Large intestine (tissue), 3 donors: ENCODE measurements around the gene LMOD2. TPM values are rescaled to one million over a fixed set of nuclear protein-coding genes. Genes with fewer than 3 reads are reported as not detected.

Experiments used
- DNase-seq, 2 donors: peaks; one replicate each; pipeline versions ENCODE4 v3.0.0 to v3.0.0-alpha.2; 2013
- H3K27ac ChIP-seq: one replicate; pipeline ENCODE4 v1.5.1; 2013; ENCODE audit warnings: low read length
- H3K27me3 ChIP-seq: 2 replicates; pipeline ENCODE4 v1.6.1; 2013; ENCODE audit warnings: low read length; ENCODE audit not compliant: control insufficient read depth, insufficient read depth
- H3K36me3 ChIP-seq: 2 replicates; pipeline ENCODE4 v1.6.1; 2013; ENCODE audit warnings: low read length; ENCODE audit not compliant: control insufficient read depth, insufficient read depth
- H3K4me1 ChIP-seq: one replicate; pipeline ENCODE4 v1.6.1; 2013; ENCODE audit warnings: low read length; ENCODE audit not compliant: control insufficient read depth, insufficient read depth
- H3K4me3 ChIP-seq: one replicate; pipeline ENCODE4 v1.5.1; 2013; ENCODE audit warnings: low read length
- H3K9me3 ChIP-seq: one replicate; pipeline ENCODE4 v1.6.1; 2013; ENCODE audit warnings: mild to moderate bottlenecking, low read depth, low read length, moderate library complexity; ENCODE audit not compliant: control insufficient read depth
- WGBS: methylation state at CpG from one replicate; pipeline ENCODE4 v1.1.5; 2013; ENCODE audit warnings: low lambda C conversion rate; ENCODE audit not compliant: insufficient coverage; 5-methylcytosine and 5-hydroxymethylcytosine counted together
- polyA plus RNA-seq: library from polyadenylated mRNA; unstranded; fragments of 120-200 nt; gene quantifications from one replicate; pipeline ENCODE4 v1.2.1, GENCODE V29; 2013

The LMOD2 gene
- polyA plus RNA-seq, 1 donor = 0.24 TPM

DNA sequence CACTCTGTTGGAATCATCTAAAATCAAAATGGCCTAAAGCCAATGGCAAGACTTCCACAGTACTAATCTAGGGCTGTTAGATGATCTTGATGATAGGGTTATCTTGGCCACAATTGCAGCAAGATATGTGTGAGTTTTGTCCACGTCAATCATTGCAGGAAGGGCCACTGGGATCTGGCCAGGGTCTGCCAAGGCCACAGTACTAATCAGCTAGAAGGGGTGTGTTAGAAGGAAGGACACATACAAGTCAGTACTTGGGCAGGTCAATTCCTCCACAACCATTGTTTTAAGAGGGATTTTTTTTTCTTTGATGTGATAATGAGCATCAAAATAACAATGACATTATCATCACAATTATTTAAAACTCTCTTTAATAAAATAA is 1.6 kb downstream of the LMOD2 start:
- no peak for DNase-seq
- Histone ChIP-seq H3K36me3 (no peaks in the 10 kb centered on the region), H3K4me3 (no peak overlapping the region), H3K4me1 (no peaks in the 10 kb centered on the region), H3K9me3 (no peaks in the 10 kb centered on the region), H3K27me3 (peaks cover 2% of the 10 kb centered on the region), H3K27ac (no peak overlapping the region)
- WGBS = no CpG with 5 or more reads among the region's 1 CpG

GRCh38 chr7:123658023-123658422 is 2.4 kb downstream of the LMOD2 start:
- H3K4me1 ChIP-seq = no peaks in the 10 kb centered on the region
- H3K4me3 ChIP-seq = no peak overlapping the region
- peaks cover 2% of the 10 kb centered on the region for H3K27me3 ChIP-seq
- H3K36me3 ChIP-seq = no peaks in the 10 kb centered on the region
- no peak overlapping the region for H3K27ac ChIP-seq
- no CpG with 5 or more reads among the region's 6 CpGs for WGBS
- peak; percentile 33 to 72 for DNase-seq
- H3K9me3 ChIP-seq = peaks cover 2% of the 10 kb centered on the region

DNA sequence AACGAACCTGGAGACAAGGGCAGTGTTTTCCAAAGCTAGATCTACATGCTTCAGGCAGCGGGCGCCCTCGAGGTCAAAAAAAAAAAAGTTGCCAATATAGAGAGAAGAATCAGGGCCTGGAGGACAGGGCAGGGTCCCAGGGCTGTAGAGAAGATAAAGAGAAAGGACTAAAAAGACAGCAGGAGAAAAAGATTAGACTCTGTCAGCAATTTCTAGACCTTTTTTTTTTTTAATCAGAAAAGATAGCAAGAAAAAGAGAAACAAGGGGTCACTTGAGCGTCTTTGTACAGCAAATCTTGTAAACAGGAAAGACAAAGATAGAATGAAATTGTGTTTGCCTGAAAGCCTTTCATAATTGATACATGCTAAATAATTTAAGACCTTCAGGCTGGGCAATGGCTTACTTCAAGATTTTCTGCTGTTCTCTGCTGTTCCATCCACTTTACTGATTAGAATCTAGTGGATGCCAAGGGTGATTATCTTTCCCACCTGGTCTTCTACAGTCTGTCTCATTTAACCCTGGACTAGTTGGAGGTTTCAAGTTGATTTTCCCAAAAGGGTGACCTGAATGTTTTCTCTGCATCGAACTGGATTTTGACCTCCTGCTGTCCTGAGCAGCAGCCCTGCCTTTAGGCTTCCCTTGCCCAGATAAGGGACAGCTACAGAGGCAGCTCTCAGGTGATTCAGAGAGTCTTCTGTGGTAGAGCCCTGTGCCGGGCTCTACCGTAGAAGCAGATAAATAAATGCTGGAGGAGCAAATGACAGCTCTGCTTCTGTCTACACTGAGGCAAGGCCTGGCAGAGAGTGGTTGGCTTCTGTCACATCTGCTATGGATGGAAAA is 5.1 kb downstream of the LMOD2 start:
- Histone ChIP-seq H3K27ac (no peak overlapping the region), H3K9me3 (peaks cover 2% of the 10 kb centered on the region), H3K4me1 (peaks cover 1% of the 10 kb centered on the region), H3K36me3 (no peaks in the 10 kb centered on the region), H3K27me3 (peaks cover 2% of the 10 kb centered on the region), H3K4me3 (no peak overlapping the region)
- 80% methylated on average over 4 of the region's 8 CpGs for WGBS
- no peak for DNase-seq

- 100% methylated on average over 1 of the region's 1 CpG for WGBS
- DNase-seq = no peak
- H3K36me3 ChIP-seq = no peaks in the 10 kb centered on the region
These were observed 6.1 kb downstream of the LMOD2 start for GRCh38 chr7:123661765-123662164.

DNA sequence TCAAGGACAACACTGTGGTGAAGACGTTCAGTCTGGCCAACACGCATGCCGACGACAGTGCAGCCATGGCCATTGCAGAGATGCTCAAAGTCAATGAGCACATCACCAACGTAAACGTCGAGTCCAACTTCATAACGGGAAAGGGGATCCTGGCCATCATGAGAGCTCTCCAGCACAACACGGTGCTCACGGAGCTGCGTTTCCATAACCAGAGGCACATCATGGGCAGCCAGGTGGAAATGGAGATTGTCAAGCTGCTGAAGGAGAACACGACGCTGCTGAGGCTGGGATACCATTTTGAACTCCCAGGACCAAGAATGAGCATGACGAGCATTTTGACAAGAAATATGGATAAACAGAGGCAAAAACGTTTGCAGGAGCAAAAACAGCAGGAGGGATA is 6.6 kb downstream of the LMOD2 start:
- peaks cover 2% of the 10 kb centered on the region for H3K27me3 ChIP-seq
- no peak overlapping the region for H3K27ac ChIP-seq
- WGBS = 94% methylated on average over 3 of the region's 15 CpGs
- H3K36me3 ChIP-seq = no peaks in the 10 kb centered on the region
- H3K4me1 ChIP-seq = peaks cover 4% of the 10 kb centered on the region
- peaks cover 2% of the 10 kb centered on the region for H3K9me3 ChIP-seq
- no peak for DNase-seq
- H3K4me3 ChIP-seq = no peak overlapping the region

More at GRCh38 chr7:123661765-123662164, 6.1 kb downstream of the LMOD2 start:
- Histone ChIP-seq H3K4me3 (no peak overlapping the region), H3K27ac (no peak overlapping the region), H3K27me3 (peaks cover 2% of the 10 kb centered on the region), H3K9me3 (peaks cover 2% of the 10 kb centered on the region), H3K4me1 (peaks cover 4% of the 10 kb centered on the region)

DNA sequence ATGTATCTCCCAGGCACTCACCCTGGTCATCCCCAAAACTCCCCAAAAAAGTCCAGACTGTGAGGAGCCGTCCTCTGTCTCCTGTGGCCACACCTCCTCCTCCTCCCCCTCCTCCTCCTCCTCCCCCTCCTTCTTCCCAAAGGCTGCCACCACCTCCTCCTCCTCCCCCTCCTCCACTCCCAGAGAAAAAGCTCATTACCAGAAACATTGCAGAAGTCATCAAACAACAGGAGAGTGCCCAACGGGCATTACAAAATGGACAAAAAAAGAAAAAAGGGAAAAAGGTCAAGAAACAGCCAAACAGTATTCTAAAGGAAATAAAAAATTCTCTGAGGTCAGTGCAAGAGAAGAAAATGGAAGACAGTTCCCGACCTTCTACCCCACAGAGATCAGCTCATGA is 7.1 kb downstream of the LMOD2 start:
- H3K4me1 ChIP-seq = peaks cover 4% of the 10 kb centered on the region
- H3K9me3 ChIP-seq = peaks cover 2% of the 10 kb centered on the region
- no peak overlapping the region for H3K27ac ChIP-seq
- 83% methylated on average over 1 of the region's 3 CpGs for WGBS
- no peaks in the 10 kb centered on the region for H3K36me3 ChIP-seq
- H3K27me3 ChIP-seq = peaks cover 2% of the 10 kb centered on the region
- no peak for DNase-seq
- H3K4me3 ChIP-seq = no peak overlapping the region

DNA sequence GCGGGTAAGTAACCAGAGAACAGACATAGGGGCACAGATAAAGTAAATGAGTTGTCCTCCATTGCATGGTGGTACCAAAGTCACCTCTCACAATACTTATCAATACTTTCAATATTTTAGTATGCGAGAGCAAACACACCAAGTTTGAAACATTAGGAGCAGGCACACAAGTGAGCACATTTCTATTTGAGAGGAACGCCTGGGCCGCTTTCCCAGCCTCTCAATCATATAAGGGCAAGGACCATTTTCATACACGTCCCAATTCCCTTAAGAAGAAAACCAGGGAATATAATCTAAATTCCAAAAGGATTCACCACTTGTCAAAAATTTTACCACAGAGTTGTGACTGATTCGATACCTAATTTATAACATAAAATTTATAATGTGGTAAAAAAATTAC is 7.5 kb downstream of the LMOD2 start:
- Histone ChIP-seq H3K27ac (no peak overlapping the region), H3K9me3 (peaks cover 2% of the 10 kb centered on the region), H3K36me3 (no peaks in the 10 kb centered on the region), H3K4me3 (no peak overlapping the region), H3K4me1 (peaks cover 4% of the 10 kb centered on the region), H3K27me3 (peaks cover 2% of the 10 kb centered on the region)
- WGBS = 100% methylated on average over 1 of the region's 6 CpGs
- no peak for DNase-seq

DNA sequence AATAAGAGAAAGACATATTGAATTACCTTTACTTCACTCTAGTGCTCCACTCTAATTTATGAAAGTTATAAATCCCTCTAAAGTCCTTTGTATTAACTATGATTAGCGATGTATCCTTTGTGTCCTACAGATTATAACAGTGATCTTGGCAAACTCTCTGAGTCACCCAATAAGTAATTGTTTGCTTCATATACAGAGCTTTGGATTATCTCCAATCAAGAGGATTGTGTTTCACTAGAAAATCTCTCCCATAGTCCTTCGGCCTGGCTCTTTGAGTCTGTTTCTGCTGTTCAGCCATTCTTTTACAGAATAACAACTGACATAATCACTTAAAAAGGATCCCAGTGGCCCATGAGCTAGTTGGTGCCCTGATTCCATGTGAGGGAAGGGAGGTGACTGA is 9.5 kb downstream of the LMOD2 start:
- H3K9me3 ChIP-seq = peaks cover 2% of the 10 kb centered on the region
- 80% methylated on average over 1 of the region's 2 CpGs for WGBS
- H3K27ac ChIP-seq = no peak overlapping the region
- H3K4me1 ChIP-seq = peaks cover 4% of the 10 kb centered on the region
- DNase-seq = no peak
- no peaks in the 10 kb centered on the region for H3K27me3 ChIP-seq
- no peak overlapping the region for H3K4me3 ChIP-seq
- no peaks in the 10 kb centered on the region for H3K36me3 ChIP-seq

DNA sequence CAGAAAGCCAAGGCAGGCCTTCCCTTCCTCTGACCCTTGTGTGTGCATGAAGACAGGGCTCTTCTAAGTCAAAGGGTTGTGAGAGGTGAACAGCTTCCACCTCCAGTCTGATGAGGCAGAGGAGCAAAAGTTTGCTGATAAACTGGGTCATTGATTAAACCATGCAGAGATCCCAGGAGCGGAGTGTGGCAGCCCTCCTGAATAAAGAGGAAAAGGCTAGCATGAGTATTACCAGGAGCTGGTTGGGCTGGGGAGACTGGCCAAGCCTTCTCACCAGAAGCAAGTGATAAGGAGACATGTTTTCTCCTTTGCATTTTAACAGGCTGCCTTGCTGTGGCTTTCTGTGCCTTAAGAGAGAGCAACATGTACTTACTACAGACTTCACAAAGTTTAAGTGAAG is 10.2 kb downstream of the LMOD2 start:
- no peak overlapping the region for H3K4me3 ChIP-seq
- H3K27me3 ChIP-seq = no peaks in the 10 kb centered on the region
- no CpG with 5 or more reads among the region's 1 CpG for WGBS
- H3K36me3 ChIP-seq = no peaks in the 10 kb centered on the region
- H3K4me1 ChIP-seq = peaks cover 4% of the 10 kb centered on the region
- H3K27ac ChIP-seq = no peak overlapping the region
- H3K9me3 ChIP-seq = peaks cover 2% of the 10 kb centered on the region
- DNase-seq = peak in 1 of 2 donors; percentile 19

DNA sequence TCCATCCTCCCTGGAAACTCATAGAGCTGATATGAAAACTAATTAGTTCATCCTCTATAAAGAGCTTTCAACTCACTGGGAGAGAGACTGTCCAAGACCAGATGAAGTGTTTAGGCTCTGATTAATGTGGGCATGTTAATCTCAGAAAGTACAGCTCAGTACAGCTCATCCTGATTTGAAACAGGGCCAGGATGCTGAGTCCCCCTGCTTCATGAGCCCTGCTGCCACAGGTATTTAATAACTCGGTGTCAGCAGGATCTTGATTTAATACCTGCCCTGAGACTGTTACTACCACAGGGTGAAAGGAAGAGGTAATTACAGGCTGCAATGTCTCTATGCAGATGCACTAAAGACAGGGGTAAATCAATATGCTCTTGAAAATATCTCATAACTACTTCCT is 10.8 kb downstream of the LMOD2 start:
- Histone ChIP-seq H3K27ac (no peak overlapping the region), H3K27me3 (no peaks in the 10 kb centered on the region), H3K4me3 (no peak overlapping the region), H3K9me3 (peaks cover 2% of the 10 kb centered on the region), H3K36me3 (no peaks in the 10 kb centered on the region), H3K4me1 (peaks cover 4% of the 10 kb centered on the region)
- no peak for DNase-seq
- WGBS = no CpG with 5 or more reads among the region's 1 CpG

GRCh38 chr7:123669485-123669884 is 13.8 kb downstream of the LMOD2 start:
- Histone ChIP-seq H3K36me3 (no peaks in the 10 kb centered on the region), H3K27ac (no peak overlapping the region), H3K9me3 (no peaks in the 10 kb centered on the region), H3K27me3 (no peaks in the 10 kb centered on the region), H3K4me3 (no peak overlapping the region), H3K4me1 (peaks cover 4% of the 10 kb centered on the region)
- peak; percentile 10 to 32 for DNase-seq
- 92% methylated on average over 4 of the region's 7 CpGs for WGBS
